H1 (cell line): ENCODE data around the gene KIF5A.

Source experiments
- ASH2L ChIP-seq: fragments of 200-600, 300-600 bp; sonication (generic); IDR thresholded peaks from one replicate; pipeline ENCODE4 v1.7.1; 2017; ENCODE audit warnings: low read length
- ATF3 ChIP-seq: IDR thresholded peaks from 2 replicates; pipeline ENCODE4 v1.6.1; 2011; ENCODE audit warnings: low read depth, mild to moderate bottlenecking, low read length; ENCODE audit not compliant: insufficient read depth
- CHD2 ChIP-seq: IDR thresholded peaks from 2 replicates; pipeline ENCODE4 v1.6.1; 2012; ENCODE audit warnings: low read length, improper control_type of control experiment
- CTCF ChIP-seq, 3 experiments: IDR thresholded peaks; 1 replicate in 2 of 3; 2 replicates in 1 of 3; pipeline versions ENCODE4 v1.5.1 to v1.6.1; 2011; ENCODE audit warnings: low read length in 3 of 3, mild to moderate bottlenecking in 3 of 3, inconsistent platforms in 2 of 3, low read depth in 1 of 3, moderate library complexity in 1 of 3; ENCODE audit not compliant: insufficient read depth in 1 of 3; ENCODE audit errors: control extremely low read depth in 1 of 3
- EZH2 ChIP-seq: fragments of 200-600 bp; sonication (generic); IDR thresholded peaks from 2 replicates; pipeline ENCODE4 v1.7.1; 2012; ENCODE audit warnings: low read depth, mild to moderate bottlenecking, moderate library complexity, low read length, inconsistent platforms; ENCODE audit not compliant: severe bottlenecking
- GTF2F1 ChIP-seq: IDR thresholded peaks from 2 replicates; pipeline ENCODE4 v1.6.1; 2012; ENCODE audit warnings: low read depth, low read length, improper control_type of control experiment, borderline replicate concordance
- KDM5A ChIP-seq: fragments of 200-600 bp; IDR thresholded peaks from 2 replicates; pipeline ENCODE4 v1.7.1; 2012; ENCODE audit warnings: mild to moderate bottlenecking, low read length, inconsistent platforms, mixed read lengths
- MAX ChIP-seq: IDR thresholded peaks from 2 replicates; pipeline ENCODE4 v1.6.1; 2012; ENCODE audit warnings: inconsistent platforms
- POLR2A ChIP-seq, 2 experiments: IDR thresholded peaks; 1 replicate in 1 of 2; 2 replicates in 1 of 2; pipeline ENCODE4 v1.6.1; 2011; ENCODE audit warnings: low read depth in 2 of 2, low read length in 2 of 2, mild to moderate bottlenecking in 2 of 2; ENCODE audit errors: control extremely low read depth in 1 of 2
- SIX5 ChIP-seq: IDR thresholded peaks from 2 replicates; pipeline ENCODE4 v1.6.1; 2011; ENCODE audit warnings: mild to moderate bottlenecking, low read depth, low read length
- TAF1 ChIP-seq: IDR thresholded peaks from 2 replicates; pipeline ENCODE4 v1.6.1; 2011; ENCODE audit warnings: mild to moderate bottlenecking, low read depth, low read length
- TEAD4 ChIP-seq: IDR thresholded peaks from 2 replicates; pipeline ENCODE4 v1.6.1; 2012; ENCODE audit warnings: low read depth, low read length, inconsistent platforms, mixed read lengths
- YY1 ChIP-seq: IDR thresholded peaks from 2 replicates; pipeline ENCODE4 v1.6.1; 2011; ENCODE audit warnings: low read depth, mild to moderate bottlenecking, low read length
- ZNF274 ChIP-seq: IDR thresholded peaks from 2 replicates; pipeline ENCODE4 v1.7.0; 2012; ENCODE audit warnings: low read length, borderline replicate concordance; ENCODE audit errors: extremely low read depth

GRCh38 chr12:57615637-57616036 is 65.8 kb downstream of the KIF5A start:
- TF ChIP-seq POLR2A (IDR thresholded peaks at IDR 0.05; ENCODE audit: control extremely low read depth in 1 of 2, low read depth in 2 of 2, low read length in 2 of 2) = no peak
- TF ChIP-seq GTF2F1 = no peak
- no peak for TF ChIP-seq ASH2L
- no peak for TF ChIP-seq CHD2
- no peak for TF ChIP-seq CTCF (IDR thresholded peaks at IDR 0.05; ENCODE audit: control extremely low read depth in 1 of 3, insufficient read depth in 1 of 3, low read depth in 1 of 3, low read length in 3 of 3)
- no peak for TF ChIP-seq EZH2
- no peak for TF ChIP-seq TAF1
- no peak for TF ChIP-seq SIX5
- TF ChIP-seq MAX = no peak
- TF ChIP-seq ZNF274 = no peak
- no peak for TF ChIP-seq ATF3
- TF ChIP-seq TEAD4 = no peak
- no peak for TF ChIP-seq KDM5A
- TF ChIP-seq YY1 = no peak
